Glutamatergic neuron (in vitro differentiated cells): ENCODE measurements around the gene GLT1D1. TPM values are rescaled to one million over a fixed set of nuclear protein-coding genes. Genes with fewer than 3 reads are reported as not detected.
A peak's percentile ranks its signal among the peaks of the same experiment; 100 is the strongest.

ENCODE experiments used
- DNase-seq: peaks from one replicate; pipeline ENCODE4 v3.0.0; 2022
- H3K27ac Mint-ChIP-seq: one replicate; pipeline ENCODE4 v1.8.0; 2020; ENCODE audit warnings: mild to moderate bottlenecking, mixed read lengths, inconsistent platforms; ENCODE audit not compliant: unreplicated experiment
- H3K27me3 Mint-ChIP-seq: one replicate; pipeline ENCODE4 v1.8.0; 2020; ENCODE audit warnings: mild to moderate bottlenecking, moderate library complexity, mixed read lengths, inconsistent platforms; ENCODE audit not compliant: unreplicated experiment
- H3K36me3 Mint-ChIP-seq: one replicate; pipeline ENCODE4 v1.8.0; 2020; ENCODE audit warnings: mild to moderate bottlenecking, mixed read lengths, inconsistent platforms; ENCODE audit not compliant: unreplicated experiment
- H3K4me1 Mint-ChIP-seq: one replicate; pipeline ENCODE4 v1.8.0; 2020; ENCODE audit warnings: mild to moderate bottlenecking, low read depth, mixed read lengths, inconsistent platforms; ENCODE audit not compliant: unreplicated experiment
- H3K4me3 Mint-ChIP-seq: one replicate; pipeline ENCODE4 v1.8.0; 2020; ENCODE audit warnings: mild to moderate bottlenecking, mixed read lengths, inconsistent platforms; ENCODE audit not compliant: unreplicated experiment
- H3K9me3 Mint-ChIP-seq: one replicate; pipeline ENCODE4 v1.8.0; 2020; ENCODE audit warnings: mild to moderate bottlenecking, moderate library complexity, mixed read lengths, inconsistent platforms; ENCODE audit not compliant: unreplicated experiment
- total RNA-seq: library from RNA; stranded (reverse); fragmentation: NEBNext Ultra II Directional; extraction: Animal tissue kit (Norgen Biotek cat#: 25700); gene quantifications from one replicate; pipeline ENCODE4 v1.2.1, GENCODE V29; 2021; ENCODE audit not compliant: unreplicated experiment
- TF ChIP-seq, protein P1 (sequence below): fragments of 200-600 bp; sonication (generic); IDR thresholded peaks from one replicate; pipeline ENCODE4 v1.5.0; 2021; ENCODE audit not compliant: partially characterized antibody, unreplicated experiment

The GLT1D1 gene
- total RNA-seq, 1 donor from 2014 or later = 4.4 TPM

DNA sequence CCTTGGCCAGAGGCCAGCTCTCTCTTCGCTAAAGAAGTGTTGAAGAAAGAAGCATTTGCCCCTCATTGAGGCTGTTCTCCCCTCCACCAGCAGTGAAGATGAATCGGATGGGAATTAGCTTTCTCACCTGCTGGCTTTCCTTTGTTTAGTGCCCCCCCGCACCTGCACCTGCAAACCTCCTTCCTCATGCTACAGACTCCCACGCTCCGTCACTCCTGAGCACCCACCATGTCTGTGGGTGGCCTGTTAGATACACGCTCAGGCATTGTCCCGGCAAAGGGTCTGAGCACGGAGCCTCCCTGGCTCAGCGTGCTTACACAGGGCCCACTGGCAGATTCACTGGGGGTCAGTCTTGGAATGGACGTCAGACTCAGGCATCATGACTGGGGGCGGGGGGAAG is 121.6 kb downstream of the GLT1D1 start:
- peaks cover 10% of the 10 kb centered on the region for H3K27me3 Mint-ChIP-seq
- no peak overlapping the region for H3K4me3 Mint-ChIP-seq
- H3K4me1 Mint-ChIP-seq = peaks cover 9% of the 10 kb centered on the region
- peaks cover 4% of the 10 kb centered on the region for H3K36me3 Mint-ChIP-seq
- peaks cover 13% of the 10 kb centered on the region for H3K9me3 Mint-ChIP-seq
- TF ChIP-seq, protein P1, sequence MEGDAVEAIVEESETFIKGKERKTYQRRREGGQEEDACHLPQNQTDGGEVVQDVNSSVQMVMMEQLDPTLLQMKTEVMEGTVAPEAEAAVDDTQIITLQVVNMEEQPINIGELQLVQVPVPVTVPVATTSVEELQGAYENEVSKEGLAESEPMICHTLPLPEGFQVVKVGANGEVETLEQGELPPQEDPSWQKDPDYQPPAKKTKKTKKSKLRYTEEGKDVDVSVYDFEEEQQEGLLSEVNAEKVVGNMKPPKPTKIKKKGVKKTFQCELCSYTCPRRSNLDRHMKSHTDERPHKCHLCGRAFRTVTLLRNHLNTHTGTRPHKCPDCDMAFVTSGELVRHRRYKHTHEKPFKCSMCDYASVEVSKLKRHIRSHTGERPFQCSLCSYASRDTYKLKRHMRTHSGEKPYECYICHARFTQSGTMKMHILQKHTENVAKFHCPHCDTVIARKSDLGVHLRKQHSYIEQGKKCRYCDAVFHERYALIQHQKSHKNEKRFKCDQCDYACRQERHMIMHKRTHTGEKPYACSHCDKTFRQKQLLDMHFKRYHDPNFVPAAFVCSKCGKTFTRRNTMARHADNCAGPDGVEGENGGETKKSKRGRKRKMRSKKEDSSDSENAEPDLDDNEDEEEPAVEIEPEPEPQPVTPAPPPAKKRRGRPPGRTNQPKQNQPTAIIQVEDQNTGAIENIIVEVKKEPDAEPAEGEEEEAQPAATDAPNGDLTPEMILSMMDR = no peak
- DNase-seq = no peak
- H3K27ac Mint-ChIP-seq = no peak overlapping the region

DNA sequence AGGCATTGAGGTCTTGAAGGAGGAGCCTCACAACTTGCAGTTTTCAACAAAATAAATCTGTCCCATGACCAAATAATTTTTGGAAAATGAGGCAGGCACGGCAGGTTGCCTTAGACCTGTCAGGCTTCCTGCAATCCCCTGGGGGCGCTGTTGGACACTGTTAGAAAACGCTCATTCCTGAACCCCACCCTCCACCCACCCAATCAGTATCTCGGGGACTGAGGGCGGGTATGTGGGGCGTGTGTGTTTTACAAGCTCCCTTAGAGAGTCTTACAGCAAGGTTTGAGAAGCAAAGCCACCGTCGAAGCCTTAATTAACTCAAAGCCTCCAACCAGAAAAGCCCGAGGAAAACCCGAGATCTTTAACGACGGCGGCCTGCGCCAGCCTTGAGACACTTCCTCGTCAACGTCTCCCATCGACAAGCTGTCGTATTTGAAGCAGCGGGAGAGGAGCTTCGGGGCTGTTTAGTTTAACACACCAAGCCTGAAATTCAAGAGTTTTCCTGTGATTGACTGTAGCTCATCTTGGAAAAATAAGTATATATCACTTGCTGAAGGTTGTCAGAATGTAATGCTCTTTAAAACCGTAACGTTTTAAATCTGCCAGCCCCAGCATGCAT is 123.0 kb downstream of the GLT1D1 start:
- Mint-ChIP-seq H3K9me3 (peaks cover 10% of the 10 kb centered on the region), H3K27ac (no peak overlapping the region), H3K4me1 (peaks cover 9% of the 10 kb centered on the region), H3K4me3 (no peak overlapping the region), H3K36me3 (peaks cover 4% of the 10 kb centered on the region), H3K27me3 (peaks cover 6% of the 10 kb centered on the region)
- TF ChIP-seq, protein P1 = peak; percentile 48
- peak; percentile 42 for DNase-seq

DNA sequence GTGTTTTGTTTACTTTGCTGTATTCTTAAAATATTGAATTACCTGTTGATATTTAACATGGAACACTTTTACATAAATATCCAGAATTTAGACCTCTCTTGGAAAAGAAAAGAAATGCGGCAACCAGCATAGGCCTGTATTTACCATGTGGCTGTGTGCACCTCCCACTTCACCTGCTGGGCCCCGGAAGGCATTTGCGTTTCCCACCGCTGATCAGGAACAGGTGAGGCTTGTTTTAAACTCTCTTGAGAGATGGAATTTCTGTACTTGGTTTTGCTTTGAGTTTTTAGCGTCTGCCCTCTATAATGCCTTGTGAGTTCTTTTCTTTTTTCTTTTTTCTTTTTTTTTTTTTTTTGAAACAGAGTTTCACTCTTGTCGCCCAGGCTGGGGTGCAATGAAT is 124.2 kb downstream of the GLT1D1 start:
- H3K27me3 Mint-ChIP-seq = peaks cover 6% of the 10 kb centered on the region
- no peak overlapping the region for H3K4me3 Mint-ChIP-seq
- peaks cover 4% of the 10 kb centered on the region for H3K36me3 Mint-ChIP-seq
- no peak overlapping the region for H3K27ac Mint-ChIP-seq
- H3K4me1 Mint-ChIP-seq = peaks cover 4% of the 10 kb centered on the region
- peaks cover 12% of the 10 kb centered on the region for H3K9me3 Mint-ChIP-seq
- no peak for DNase-seq
- TF ChIP-seq, protein P1 = no peak

DNA sequence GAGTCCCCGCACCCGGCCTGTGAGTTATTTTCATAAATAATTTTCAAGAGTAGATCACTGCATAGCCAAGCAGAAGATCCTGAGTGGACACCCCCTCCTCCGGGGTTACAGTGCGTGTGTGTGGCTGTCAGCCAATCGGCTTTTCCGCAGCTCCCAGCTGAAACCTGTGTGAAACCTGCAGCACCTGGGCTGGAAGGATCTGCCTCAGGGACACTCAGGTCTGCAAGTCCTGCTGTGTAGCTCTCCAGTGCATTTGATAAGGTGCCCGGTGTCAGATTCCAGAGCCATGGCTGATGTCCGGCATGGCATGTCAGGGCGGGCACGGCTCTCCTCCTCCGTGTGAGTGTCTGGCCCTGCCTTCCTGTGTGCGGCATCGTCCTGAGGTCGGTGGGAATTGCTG is 124.8 kb downstream of the GLT1D1 start:
- H3K4me1 Mint-ChIP-seq = peaks cover 4% of the 10 kb centered on the region
- no peak overlapping the region for H3K27ac Mint-ChIP-seq
- TF ChIP-seq, protein P1 = no peak
- H3K27me3 Mint-ChIP-seq = peaks cover 6% of the 10 kb centered on the region
- no peak for DNase-seq
- H3K9me3 Mint-ChIP-seq = peaks cover 7% of the 10 kb centered on the region
- H3K36me3 Mint-ChIP-seq = peaks cover 4% of the 10 kb centered on the region
- no peak overlapping the region for H3K4me3 Mint-ChIP-seq

DNA sequence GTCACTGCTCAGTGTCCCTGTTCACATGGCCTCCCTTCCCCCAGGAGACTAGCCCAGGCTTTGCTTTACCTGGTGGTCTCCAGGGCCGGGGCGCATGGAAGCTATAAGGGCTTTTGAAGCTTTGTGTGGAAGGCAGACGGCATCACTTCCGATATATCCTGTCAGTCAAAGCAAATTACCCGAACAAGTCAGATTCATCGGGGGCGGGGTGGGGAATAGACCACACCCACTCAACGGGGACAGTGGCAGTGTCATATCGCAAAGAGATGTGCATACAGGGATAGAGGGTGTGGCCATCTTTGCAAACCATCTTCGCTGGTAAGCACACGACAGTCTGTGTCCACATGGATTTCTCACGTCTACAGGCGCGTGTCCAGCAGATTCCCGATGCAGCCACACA is 127.3 kb downstream of the GLT1D1 start:
- peaks cover 4% of the 10 kb centered on the region for H3K27me3 Mint-ChIP-seq
- TF ChIP-seq, protein P1 = no peak
- peaks cover 6% of the 10 kb centered on the region for H3K9me3 Mint-ChIP-seq
- H3K27ac Mint-ChIP-seq = no peak overlapping the region
- DNase-seq = no peak
- no peak overlapping the region for H3K4me3 Mint-ChIP-seq
- peaks cover 4% of the 10 kb centered on the region for H3K36me3 Mint-ChIP-seq
- no peaks in the 10 kb centered on the region for H3K4me1 Mint-ChIP-seq
